ENCODE results near the gene MORN1. TPM values are rescaled to one million over a fixed set of nuclear protein-coding genes. Genes with fewer than 3 reads are reported as not detected.

MORN1 gene
- polyA plus RNA-seq, 1 donor, result 6.7 TPM

- DNase-seq (ENCODE audit: low read depth), result no peak
Measured at GRCh38 chr1:2386636-2387611, 4.4 kb downstream of the MORN1 start.

GRCh38 chr1:2385606-2386280 is 5.6 kb downstream of the MORN1 start:
- DNase-seq (ENCODE audit: low read depth), result no peak

- no peak for DNase-seq (ENCODE audit: low read depth)
Measured at GRCh38 chr1:2384941-2385481, 6.3 kb downstream of the MORN1 start.

- DNase-seq (ENCODE audit: low read depth), result no peak
Measured at GRCh38 chr1:2384130-2384860, 7.1 kb downstream of the MORN1 start.

- no peak for DNase-seq (ENCODE audit: low read depth)
Measured at GRCh38 chr1:2383576-2383975, 7.8 kb downstream of the MORN1 start.

GRCh38 chr1:2382621-2383361 is 8.6 kb downstream of the MORN1 start:
- DNase-seq (ENCODE audit: low read depth), result no peak

GRCh38 chr1:2381741-2382620 is 9.4 kb downstream of the MORN1 start:
- no peak for DNase-seq (ENCODE audit: low read depth)

- DNase-seq (ENCODE audit: low read depth), result no peak
Measured at GRCh38 chr1:2380816-2381591, 10.3 kb downstream of the MORN1 start.

- DNase-seq (ENCODE audit: low read depth), result no peak
Measured at GRCh38 chr1:2379733-2380404, 11.5 kb downstream of the MORN1 start.

- DNase-seq (ENCODE audit: low read depth), result no peak
Measured at GRCh38 chr1:2378956-2379732, 12.2 kb downstream of the MORN1 start.

GRCh38 chr1:2378441-2378851 is 12.9 kb downstream of the MORN1 start:
- no peak for DNase-seq (ENCODE audit: low read depth)

GRCh38 chr1:2377751-2378440 is 13.5 kb downstream of the MORN1 start:
- DNase-seq (ENCODE audit: low read depth), result no peak

GRCh38 chr1:2376931-2377672 is 14.3 kb downstream of the MORN1 start:
- no peak for DNase-seq (ENCODE audit: low read depth)

- no peak for DNase-seq (ENCODE audit: low read depth)
Measured at GRCh38 chr1:2376261-2376741, 15.1 kb downstream of the MORN1 start.

- no peak for DNase-seq (ENCODE audit: low read depth)
Measured at GRCh38 chr1:2375923-2376260, 15.5 kb downstream of the MORN1 start.

- no peak for DNase-seq (ENCODE audit: low read depth)
Measured at GRCh38 chr1:2375246-2375922, 16.0 kb downstream of the MORN1 start.
